Measurements from ENCODE around the gene MCRIP1.

Gene MCRIP1

DNA sequence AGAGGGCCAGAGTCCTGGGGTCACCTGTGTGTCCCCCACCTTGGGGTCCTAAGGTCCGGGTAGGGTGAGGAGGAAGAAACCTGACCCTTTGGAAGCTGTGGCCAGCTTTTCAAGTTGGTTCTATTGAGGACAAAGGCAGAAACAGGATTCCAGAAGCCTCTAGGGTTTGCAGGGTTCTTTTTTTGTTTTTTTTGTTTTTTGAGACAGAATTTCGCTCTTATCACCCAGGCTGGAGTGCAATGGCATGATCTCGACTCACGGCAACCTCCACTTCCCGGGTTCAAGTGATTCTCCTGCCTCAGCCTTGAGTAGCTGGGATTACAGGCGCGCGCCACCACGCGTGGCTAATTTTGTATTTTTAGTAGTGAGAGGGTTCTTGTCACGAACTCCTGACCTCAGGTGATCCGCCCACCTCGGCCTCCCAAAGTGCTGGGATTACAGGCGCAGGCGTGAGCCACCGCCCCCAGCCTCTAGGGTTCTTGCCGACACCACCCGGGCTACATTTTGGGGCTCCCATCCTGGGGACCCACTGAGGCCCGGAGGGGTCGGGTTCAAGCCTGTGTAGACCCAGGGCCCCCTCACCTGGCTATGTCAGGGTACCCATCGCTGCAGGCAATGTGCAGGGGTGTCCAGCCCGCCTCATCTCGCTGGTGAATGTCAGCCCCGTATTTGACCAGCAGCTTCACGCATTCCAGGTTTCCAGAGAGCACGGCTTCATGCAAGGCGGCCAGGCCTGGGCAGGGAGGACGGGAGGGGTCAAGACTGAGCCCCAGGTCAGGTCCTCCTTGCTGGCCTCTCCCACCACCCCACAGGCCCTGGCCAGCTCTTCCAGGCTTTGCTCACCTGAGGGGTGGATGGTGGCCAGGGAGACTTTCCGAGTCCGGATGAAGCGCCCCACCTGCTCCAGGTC lies 1.1 kb upstream of the MCRIP1 start:
- TF ChIP-seq, protein P1, sequence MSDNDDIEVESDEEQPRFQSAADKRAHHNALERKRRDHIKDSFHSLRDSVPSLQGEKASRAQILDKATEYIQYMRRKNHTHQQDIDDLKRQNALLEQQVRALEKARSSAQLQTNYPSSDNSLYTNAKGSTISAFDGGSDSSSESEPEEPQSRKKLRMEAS (IDR thresholded peaks at IDR 0.05), result no peak
- no peak for TF ChIP-seq TAF1 (IDR thresholded peaks at IDR 0.05; ENCODE audit: low read depth)
- TF ChIP-seq, protein P2, sequence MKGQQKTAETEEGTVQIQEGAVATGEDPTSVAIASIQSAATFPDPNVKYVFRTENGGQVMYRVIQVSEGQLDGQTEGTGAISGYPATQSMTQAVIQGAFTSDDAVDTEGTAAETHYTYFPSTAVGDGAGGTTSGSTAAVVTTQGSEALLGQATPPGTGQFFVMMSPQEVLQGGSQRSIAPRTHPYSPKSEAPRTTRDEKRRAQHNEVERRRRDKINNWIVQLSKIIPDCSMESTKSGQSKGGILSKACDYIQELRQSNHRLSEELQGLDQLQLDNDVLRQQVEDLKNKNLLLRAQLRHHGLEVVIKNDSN (IDR thresholded peaks at IDR 0.05), result no peak
- TF ChIP-seq TEAD4 (IDR thresholded peaks at IDR 0.05), result no peak
- no peak for TF ChIP-seq EP300 (IDR thresholded peaks at IDR 0.05; ENCODE audit: borderline replicate concordance)
- TF ChIP-seq ZBTB7A (IDR thresholded peaks at IDR 0.05; ENCODE audit: low read depth), result no peak
- TF ChIP-seq NFIC (IDR thresholded peaks at IDR 0.05), result no peak
- no peak for TF ChIP-seq EGR1 (IDR thresholded peaks at IDR 0.05)
- TF ChIP-seq, protein P3, sequence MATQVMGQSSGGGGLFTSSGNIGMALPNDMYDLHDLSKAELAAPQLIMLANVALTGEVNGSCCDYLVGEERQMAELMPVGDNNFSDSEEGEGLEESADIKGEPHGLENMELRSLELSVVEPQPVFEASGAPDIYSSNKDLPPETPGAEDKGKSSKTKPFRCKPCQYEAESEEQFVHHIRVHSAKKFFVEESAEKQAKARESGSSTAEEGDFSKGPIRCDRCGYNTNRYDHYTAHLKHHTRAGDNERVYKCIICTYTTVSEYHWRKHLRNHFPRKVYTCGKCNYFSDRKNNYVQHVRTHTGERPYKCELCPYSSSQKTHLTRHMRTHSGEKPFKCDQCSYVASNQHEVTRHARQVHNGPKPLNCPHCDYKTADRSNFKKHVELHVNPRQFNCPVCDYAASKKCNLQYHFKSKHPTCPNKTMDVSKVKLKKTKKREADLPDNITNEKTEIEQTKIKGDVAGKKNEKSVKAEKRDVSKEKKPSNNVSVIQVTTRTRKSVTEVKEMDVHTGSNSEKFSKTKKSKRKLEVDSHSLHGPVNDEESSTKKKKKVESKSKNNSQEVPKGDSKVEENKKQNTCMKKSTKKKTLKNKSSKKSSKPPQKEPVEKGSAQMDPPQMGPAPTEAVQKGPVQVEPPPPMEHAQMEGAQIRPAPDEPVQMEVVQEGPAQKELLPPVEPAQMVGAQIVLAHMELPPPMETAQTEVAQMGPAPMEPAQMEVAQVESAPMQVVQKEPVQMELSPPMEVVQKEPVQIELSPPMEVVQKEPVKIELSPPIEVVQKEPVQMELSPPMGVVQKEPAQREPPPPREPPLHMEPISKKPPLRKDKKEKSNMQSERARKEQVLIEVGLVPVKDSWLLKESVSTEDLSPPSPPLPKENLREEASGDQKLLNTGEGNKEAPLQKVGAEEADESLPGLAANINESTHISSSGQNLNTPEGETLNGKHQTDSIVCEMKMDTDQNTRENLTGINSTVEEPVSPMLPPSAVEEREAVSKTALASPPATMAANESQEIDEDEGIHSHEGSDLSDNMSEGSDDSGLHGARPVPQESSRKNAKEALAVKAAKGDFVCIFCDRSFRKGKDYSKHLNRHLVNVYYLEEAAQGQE (IDR thresholded peaks at IDR 0.05; ENCODE audit: low read depth), result no peak
- no peak for TF ChIP-seq CREB1 (IDR thresholded peaks at IDR 0.05; ENCODE audit: low read depth)
- TF ChIP-seq FOXM1 (IDR thresholded peaks at IDR 0.05; ENCODE audit: borderline replicate concordance, low read depth), result no peak
- TF ChIP-seq RAD21 (IDR thresholded peaks at IDR 0.05; ENCODE audit: low read depth), result no peak
- no peak for TF ChIP-seq TCF12 (IDR thresholded peaks at IDR 0.05; ENCODE audit: low read depth)
- TF ChIP-seq YY1 (IDR thresholded peaks at IDR 0.05; ENCODE audit: low read depth), result no peak
- no peak for TF ChIP-seq CEBPB (IDR thresholded peaks at IDR 0.05)

DNA sequence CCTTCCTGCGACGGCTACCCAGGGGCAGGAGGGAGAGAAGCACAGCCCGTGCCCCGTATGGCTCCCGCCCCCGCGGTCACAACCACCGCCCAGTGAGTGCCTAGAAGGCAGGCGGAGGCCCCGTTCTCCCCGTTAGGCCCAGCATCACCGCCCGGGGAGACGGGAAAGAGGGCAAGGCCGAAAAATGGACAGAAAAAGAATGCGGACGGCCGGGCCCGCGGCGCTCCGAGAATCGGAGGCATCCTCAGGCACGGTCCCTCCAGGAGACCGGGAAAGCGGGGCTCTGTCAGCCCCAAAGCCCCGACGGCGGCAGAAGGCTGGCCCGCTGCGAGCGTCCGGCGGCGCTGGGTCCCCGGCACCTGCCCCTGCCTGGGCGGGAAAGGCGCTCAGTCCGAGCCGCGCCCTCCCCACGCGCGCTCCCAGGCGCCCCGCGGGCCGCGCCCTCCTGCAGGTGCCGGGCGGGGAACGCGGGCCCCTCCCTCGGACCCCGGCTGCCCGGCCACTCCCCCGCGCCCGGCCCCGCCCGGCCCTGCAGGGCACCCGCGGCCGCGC lies 407 bp downstream of the MCRIP1 start:
- 0 out of 2 replicates have a peak, but pooled peaks have one; percentile 35 for TF ChIP-seq EGR1 (IDR thresholded peaks at IDR 0.05)
- TF ChIP-seq YY1 (IDR thresholded peaks at IDR 0.05; ENCODE audit: low read depth), result no peak
- no peak for TF ChIP-seq TAF1 (IDR thresholded peaks at IDR 0.05; ENCODE audit: low read depth)
- TF ChIP-seq CREB1 (IDR thresholded peaks at IDR 0.05; ENCODE audit: low read depth), result no peak
- TF ChIP-seq EP300 (IDR thresholded peaks at IDR 0.05; ENCODE audit: borderline replicate concordance), result no peak
- peak; percentile 64 for TF ChIP-seq ZBTB7A (IDR thresholded peaks at IDR 0.05; ENCODE audit: low read depth)

DNA sequence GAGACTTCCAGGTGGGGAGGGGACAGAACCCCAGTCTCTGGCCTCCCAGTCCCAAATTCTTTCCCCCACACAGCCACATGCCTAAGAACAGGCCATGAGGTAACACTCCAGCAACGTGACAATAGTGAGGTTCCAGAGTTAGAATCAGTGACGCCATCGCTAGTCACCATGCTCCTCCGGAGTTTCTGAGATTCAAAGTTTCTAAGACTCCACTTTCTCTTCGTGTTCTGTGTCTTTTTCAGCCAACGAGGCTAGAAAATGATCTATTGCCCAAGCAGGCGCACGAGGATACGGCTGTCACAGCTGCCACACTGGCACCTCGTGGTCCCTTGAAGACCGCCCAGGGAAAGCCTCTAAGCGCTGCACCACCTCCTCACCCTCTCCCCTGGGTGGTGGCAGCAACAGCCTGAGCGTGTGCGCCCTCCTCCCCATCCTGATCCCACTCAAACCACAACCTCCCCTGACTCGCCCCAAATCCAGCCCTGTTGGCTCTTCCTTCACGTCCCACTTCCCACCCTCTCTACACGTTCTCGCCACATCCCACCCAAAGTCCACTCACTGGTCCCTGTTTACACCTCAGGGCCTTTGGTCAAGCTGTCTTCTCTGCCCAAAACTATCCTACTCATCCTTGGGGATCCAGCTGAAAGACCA lies 1.0 kb downstream of the MCRIP1 start:
- TF ChIP-seq EGR1 (IDR thresholded peaks at IDR 0.05) (no peak), CREB1 (IDR thresholded peaks at IDR 0.05; ENCODE audit: low read depth) (no peak), ZBTB7A (IDR thresholded peaks at IDR 0.05; ENCODE audit: low read depth) (no peak), RAD21 (IDR thresholded peaks at IDR 0.05; ENCODE audit: low read depth) (no peak), YY1 (IDR thresholded peaks at IDR 0.05; ENCODE audit: low read depth) (no peak), TEAD4 (IDR thresholded peaks at IDR 0.05) (no peak), EP300 (IDR thresholded peaks at IDR 0.05; ENCODE audit: borderline replicate concordance) (no peak), TAF1 (IDR thresholded peaks at IDR 0.05; ENCODE audit: low read depth) (no peak), TCF12 (IDR thresholded peaks at IDR 0.05; ENCODE audit: low read depth) (no peak), FOXM1 (IDR thresholded peaks at IDR 0.05; ENCODE audit: borderline replicate concordance, low read depth) (no peak), NFIC (IDR thresholded peaks at IDR 0.05) (no peak), CEBPB (IDR thresholded peaks at IDR 0.05) (no peak)
- TF ChIP-seq, protein P3 (IDR thresholded peaks at IDR 0.05; ENCODE audit: low read depth), result no peak
- TF ChIP-seq, protein P2 (IDR thresholded peaks at IDR 0.05), result no peak
- TF ChIP-seq, protein P1 (IDR thresholded peaks at IDR 0.05), result no peak

DNA sequence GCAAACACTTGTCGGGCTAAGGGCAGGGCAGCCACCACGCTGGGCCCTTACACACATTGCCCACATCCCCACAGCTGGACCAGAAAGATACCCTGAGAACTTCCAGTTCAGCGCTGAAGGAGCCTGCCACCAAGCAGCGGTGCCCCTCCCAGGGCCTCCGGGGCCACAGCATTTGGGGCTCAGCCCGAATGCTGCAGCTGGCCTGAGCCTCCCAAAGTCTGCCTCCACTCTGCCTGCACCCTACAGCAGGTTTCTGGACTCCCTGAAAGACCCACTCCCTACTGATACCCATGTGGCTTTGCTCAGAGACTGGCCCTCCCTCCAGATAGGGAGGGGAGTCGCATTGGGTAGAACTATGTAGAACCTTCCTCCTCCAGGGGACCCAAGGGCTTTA lies 1.5 kb downstream of the MCRIP1 start:
- TF ChIP-seq, protein P1 (IDR thresholded peaks at IDR 0.05), result no peak
- TF ChIP-seq EP300 (IDR thresholded peaks at IDR 0.05; ENCODE audit: borderline replicate concordance) (no peak), RAD21 (IDR thresholded peaks at IDR 0.05; ENCODE audit: low read depth) (no peak)

DNA sequence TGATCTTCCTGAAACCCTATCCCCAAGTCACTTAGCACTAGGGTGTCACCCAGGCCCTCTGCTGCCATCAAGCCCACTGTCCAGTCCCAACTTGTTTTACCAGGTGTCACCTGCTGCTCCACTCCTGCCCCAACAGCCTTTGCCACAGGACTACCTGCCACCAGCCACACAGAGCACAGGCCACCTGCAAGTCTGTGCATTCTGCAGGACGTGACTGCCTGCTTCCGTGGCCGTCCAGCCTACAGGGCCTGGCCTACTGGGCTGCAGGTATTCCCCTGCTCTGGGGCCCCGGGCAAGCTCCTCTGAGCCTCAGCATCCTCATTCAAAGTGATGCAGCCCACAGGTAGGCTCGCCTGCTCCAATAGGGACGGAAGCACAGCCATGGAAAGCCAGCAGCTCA lies 3.2 kb downstream of the MCRIP1 start:
- TF ChIP-seq FOXM1 (IDR thresholded peaks at IDR 0.05; ENCODE audit: borderline replicate concordance, low read depth) (no peak), TCF12 (IDR thresholded peaks at IDR 0.05; ENCODE audit: low read depth) (no peak), CREB1 (IDR thresholded peaks at IDR 0.05; ENCODE audit: low read depth) (no peak), CEBPB (IDR thresholded peaks at IDR 0.05) (no peak), EP300 (IDR thresholded peaks at IDR 0.05; ENCODE audit: borderline replicate concordance) (no peak)
- TF ChIP-seq, protein P2 (IDR thresholded peaks at IDR 0.05), result no peak
- TF ChIP-seq, protein P3 (IDR thresholded peaks at IDR 0.05; ENCODE audit: low read depth), result no peak

Measured in Ishikawa (cell line).